Trophoblast cell (in vitro differentiated cells and primary cell): ENCODE results near the gene RAD9A.

ENCODE experiments used
- DNase-seq, 2 donors: peaks; one replicate each; pipeline ENCODE4 v3.0.0-alpha.2; 2016
- H2AFZ ChIP-seq: 2 replicates; pipeline ENCODE4 v1.6.1; 2013; ENCODE audit warnings: low read length, moderate library complexity, mild to moderate bottlenecking; ENCODE audit not compliant: insufficient read depth, poor library complexity
- H2AK5ac ChIP-seq: 2 replicates; pipeline ENCODE4 v1.6.1; 2013; ENCODE audit warnings: mild to moderate bottlenecking, low read length
- H2BK120ac ChIP-seq: 2 replicates; pipeline ENCODE4 v1.6.1; 2013; ENCODE audit warnings: low read length, mild to moderate bottlenecking, moderate library complexity; ENCODE audit not compliant: insufficient read depth, poor library complexity
- H2BK12ac ChIP-seq: 2 replicates; pipeline ENCODE4 v1.6.1; 2013; ENCODE audit warnings: mild to moderate bottlenecking, low read length, moderate library complexity
- H2BK5ac ChIP-seq: 2 replicates; pipeline ENCODE4 v1.6.1; 2013; ENCODE audit warnings: low read length, low read depth, moderate library complexity, mild to moderate bottlenecking; ENCODE audit not compliant: poor library complexity
- H3K14ac ChIP-seq: 2 replicates; pipeline ENCODE4 v1.6.1; 2013; ENCODE audit warnings: mild to moderate bottlenecking, low read length
- H3K18ac ChIP-seq: 2 replicates; pipeline ENCODE4 v1.6.1; 2013; ENCODE audit warnings: mild to moderate bottlenecking, low read length
- H3K23ac ChIP-seq: 2 replicates; pipeline ENCODE4 v1.6.1; 2013; ENCODE audit warnings: low read length
- H3K27ac ChIP-seq: 2 replicates; pipeline ENCODE4 v1.5.1; 2013; ENCODE audit warnings: low read depth, mild to moderate bottlenecking, inconsistent platforms, low read length, moderate library complexity
- H3K27me3 ChIP-seq: 2 replicates; pipeline ENCODE4 v1.6.1; 2013; ENCODE audit warnings: inconsistent platforms, mild to moderate bottlenecking, low read length, moderate library complexity; ENCODE audit not compliant: insufficient read depth
- H3K36me3 ChIP-seq, 2 experiments: 1 replicate in 1 of 2; 2 replicates in 1 of 2; pipeline ENCODE4 v1.6.1; 2013; ENCODE audit warnings: low read length in 2 of 2, mild to moderate bottlenecking in 2 of 2, moderate library complexity in 1 of 2; ENCODE audit not compliant: insufficient read depth in 2 of 2, control insufficient read depth in 1 of 2
- H3K4ac ChIP-seq: 2 replicates; pipeline ENCODE4 v1.6.1; 2013; ENCODE audit warnings: low read depth, mild to moderate bottlenecking, low read length, moderate library complexity
- H3K4me1 ChIP-seq, 2 experiments: 1 replicate in 1 of 2; 2 replicates in 1 of 2; pipeline ENCODE4 v1.6.1; 2013; ENCODE audit warnings: low read length in 2 of 2, mild to moderate bottlenecking in 2 of 2, moderate library complexity in 1 of 2; ENCODE audit not compliant: insufficient read depth in 2 of 2, control insufficient read depth in 1 of 2
- H3K4me2 ChIP-seq: 2 replicates; pipeline ENCODE4 v1.6.1; 2013; ENCODE audit warnings: inconsistent platforms, mild to moderate bottlenecking, low read length, moderate library complexity
- H3K4me3 ChIP-seq: 2 replicates; pipeline ENCODE4 v1.5.1; 2013; ENCODE audit warnings: mild to moderate bottlenecking, low read depth, low read length, inconsistent platforms
- H3K79me1 ChIP-seq: one replicate; pipeline ENCODE4 v1.6.1; 2013; ENCODE audit warnings: low read length
- H3K79me2 ChIP-seq: 2 replicates; pipeline ENCODE4 v1.6.1; 2013; ENCODE audit warnings: low read length, mild to moderate bottlenecking; ENCODE audit not compliant: control insufficient read depth, insufficient read depth, poor library complexity
- H3K9ac ChIP-seq: 2 replicates; pipeline ENCODE4 v1.6.1; 2013; ENCODE audit warnings: mild to moderate bottlenecking, low read length
- H3K9me3 ChIP-seq: 2 replicates; pipeline ENCODE4 v1.6.1; 2013; ENCODE audit warnings: low read depth, mild to moderate bottlenecking, control low read depth, inconsistent platforms, low read length; ENCODE audit not compliant: insufficient read depth
- H4K12ac ChIP-seq: 2 replicates; pipeline ENCODE4 v1.6.1; 2013; ENCODE audit warnings: low read depth, mild to moderate bottlenecking, low read length, moderate library complexity
- H4K8ac ChIP-seq: 2 replicates; pipeline ENCODE4 v1.6.1; 2013; ENCODE audit warnings: low read depth, mild to moderate bottlenecking, low read length, moderate library complexity
- H4K91ac ChIP-seq: one replicate; pipeline ENCODE4 v1.6.1; 2013; ENCODE audit warnings: low read depth, mild to moderate bottlenecking, low read length, moderate library complexity
- WGBS: extraction: QIAGEN DNeasy Blood & Tissue Kit; methylation state at CpG from one replicate; pipeline ENCODE4 v1.1.7; 2013; ENCODE audit warnings: missing lambda C conversion rate; ENCODE audit not compliant: insufficient read length, insufficient coverage; ENCODE audit errors: extremely low coverage; 5-methylcytosine and 5-hydroxymethylcytosine counted together

Gene RAD9A

GRCh38 chr11:67373648-67374570, 17.9 kb upstream of the RAD9A start:
- peak overlapping the region; percentile 72 for H3K4me2 ChIP-seq
- H3K9ac ChIP-seq: peak overlapping the region; percentile 70
- no peak overlapping the region for H3K4ac ChIP-seq
- peaks cover 5% of the 10 kb centered on the region for H3K79me2 ChIP-seq
- peak overlapping the region; percentile 46 for H4K8ac ChIP-seq
- H3K23ac ChIP-seq: no peak overlapping the region
- H4K12ac ChIP-seq: no peak overlapping the region
- H2BK5ac ChIP-seq: no peak overlapping the region
- no peaks in the 10 kb centered on the region for H3K9me3 ChIP-seq
- H3K36me3 ChIP-seq: no peaks in the 10 kb centered on the region
- H3K4me1 ChIP-seq: peaks cover 39 to 46% of the 10 kb centered on the region in 2 experiments
- H2AFZ ChIP-seq: peak overlapping the region; percentile 23
- H3K18ac ChIP-seq: peak overlapping the region; percentile 22
- peak overlapping the region; percentile 76 for H3K4me3 ChIP-seq
- peak overlapping the region; percentile 39 for H3K14ac ChIP-seq
- WGBS: no CpG with 5 or more reads among the region's 40 CpGs
- peak overlapping the region; percentile 96 for H4K91ac ChIP-seq
- H2BK120ac ChIP-seq: peak overlapping the region; percentile 88
- H3K27me3 ChIP-seq: peaks cover 15% of the 10 kb centered on the region
- peak overlapping the region; percentile 15 for H2BK12ac ChIP-seq
- peaks cover 28% of the 10 kb centered on the region for H3K79me1 ChIP-seq
- H2AK5ac ChIP-seq: no peak overlapping the region
- peak; percentile 93 to 96 for DNase-seq
- peak overlapping the region; percentile 68 for H3K27ac ChIP-seq

DNA sequence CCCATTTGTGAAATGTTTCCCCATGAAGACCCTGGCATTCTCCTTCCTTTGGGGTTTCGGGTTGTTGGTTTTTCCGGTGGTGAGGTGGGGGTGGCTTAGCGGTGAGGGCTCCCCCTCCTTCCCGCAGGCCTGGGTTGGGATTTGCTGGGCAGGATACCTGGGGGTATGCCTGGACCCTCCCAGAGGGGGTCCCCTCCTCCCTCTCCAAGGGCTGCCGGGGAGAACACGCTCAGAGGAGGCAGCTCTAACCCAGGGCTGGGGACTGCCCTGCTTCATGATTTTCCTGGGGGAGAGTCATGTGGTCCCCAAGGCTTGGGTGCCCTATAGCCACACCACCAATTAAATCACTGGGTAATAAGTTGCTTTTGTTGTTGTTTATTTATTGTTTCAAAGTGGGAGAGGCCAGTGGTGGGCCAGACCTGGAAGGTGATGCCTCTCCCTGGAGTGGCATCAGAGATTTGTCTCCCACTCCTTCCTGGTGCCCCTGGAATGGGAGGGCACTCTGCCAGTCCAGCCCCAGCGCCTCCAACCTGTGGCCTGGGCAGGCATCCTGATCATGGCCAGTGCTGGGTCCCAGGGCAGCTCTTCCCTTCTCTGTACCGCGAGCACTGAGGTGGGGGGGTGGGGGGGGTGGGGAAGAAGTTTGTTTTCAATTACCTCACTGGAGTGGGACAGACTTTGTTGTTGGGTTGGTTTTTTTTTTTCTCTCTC, 17.1 kb upstream of the RAD9A start:
- Histone ChIP-seq H3K4ac (no peak overlapping the region), H3K9ac (no peak overlapping the region), H3K23ac (no peak overlapping the region), H3K4me2 (peak overlapping the region; percentile 72), H3K36me3 (no peaks in the 10 kb centered on the region), H2BK12ac (peak overlapping the region; percentile 15), H3K27ac (peak overlapping the region; percentile 34), H3K79me1 (peaks cover 29% of the 10 kb centered on the region), H4K91ac (peak overlapping the region; percentile 50), H3K4me3 (no peak overlapping the region), H3K14ac (peak overlapping the region; percentile 36), H2BK5ac (no peak overlapping the region), H3K9me3 (peaks cover 1% of the 10 kb centered on the region), H2AFZ (no peak overlapping the region), H3K4me1 (peaks cover 39 to 47% of the 10 kb centered on the region in 2 experiments), H4K8ac (peak overlapping the region; percentile 46), H4K12ac (peak overlapping the region; percentile 35), H2AK5ac (no peak overlapping the region), H2BK120ac (peak overlapping the region; percentile 18), H3K18ac (peak overlapping the region; percentile 22), H3K27me3 (peaks cover 15% of the 10 kb centered on the region), H3K79me2 (peaks cover 5% of the 10 kb centered on the region)
- no CpG with 5 or more reads among the region's 9 CpGs for WGBS
- DNase-seq: no peak

- H4K91ac ChIP-seq: no peak overlapping the region
- H4K12ac ChIP-seq: no peak overlapping the region
- no peak overlapping the region for H3K9ac ChIP-seq
- no peak overlapping the region for H2BK5ac ChIP-seq
- H3K79me2 ChIP-seq: peaks cover 5% of the 10 kb centered on the region
- WGBS: no CpG with 5 or more reads among the region's 15 CpGs
- H3K4ac ChIP-seq: no peak overlapping the region
- no peak overlapping the region for H3K27ac ChIP-seq
- H3K79me1 ChIP-seq: peaks cover 30% of the 10 kb centered on the region
- no peak overlapping the region for H3K4me3 ChIP-seq
- no peak overlapping the region for H3K18ac ChIP-seq
- peak overlapping the region; percentile 69 for H2AK5ac ChIP-seq
- H3K9me3 ChIP-seq: peaks cover 1% of the 10 kb centered on the region
- no peak overlapping the region for H2AFZ ChIP-seq
- H3K27me3 ChIP-seq: peaks cover 15% of the 10 kb centered on the region
- H2BK12ac ChIP-seq: no peak overlapping the region
- peaks cover 35 to 42% of the 10 kb centered on the region in 2 experiments for H3K4me1 ChIP-seq
- H4K8ac ChIP-seq: no peak overlapping the region
- no peaks in the 10 kb centered on the region for H3K36me3 ChIP-seq
- no peak for DNase-seq
- peak overlapping the region; percentile 37 for H3K4me2 ChIP-seq
- no peak overlapping the region for H2BK120ac ChIP-seq
- H3K14ac ChIP-seq: no peak overlapping the region
- H3K23ac ChIP-seq: no peak overlapping the region
Observed at GRCh38 chr11:67375320-67376055, 16.3 kb upstream of the RAD9A start.
